ENCODE results near the gene KHSRP. TPM values are rescaled to one million over a fixed set of nuclear protein-coding genes. Genes with fewer than 3 reads are reported as not detected.

The KHSRP gene
- total and polyA plus RNA-seq, 2 of the 4 experiments (the other 2 are of a cell fraction) = 31.9 to 93.7 TPM

DNA sequence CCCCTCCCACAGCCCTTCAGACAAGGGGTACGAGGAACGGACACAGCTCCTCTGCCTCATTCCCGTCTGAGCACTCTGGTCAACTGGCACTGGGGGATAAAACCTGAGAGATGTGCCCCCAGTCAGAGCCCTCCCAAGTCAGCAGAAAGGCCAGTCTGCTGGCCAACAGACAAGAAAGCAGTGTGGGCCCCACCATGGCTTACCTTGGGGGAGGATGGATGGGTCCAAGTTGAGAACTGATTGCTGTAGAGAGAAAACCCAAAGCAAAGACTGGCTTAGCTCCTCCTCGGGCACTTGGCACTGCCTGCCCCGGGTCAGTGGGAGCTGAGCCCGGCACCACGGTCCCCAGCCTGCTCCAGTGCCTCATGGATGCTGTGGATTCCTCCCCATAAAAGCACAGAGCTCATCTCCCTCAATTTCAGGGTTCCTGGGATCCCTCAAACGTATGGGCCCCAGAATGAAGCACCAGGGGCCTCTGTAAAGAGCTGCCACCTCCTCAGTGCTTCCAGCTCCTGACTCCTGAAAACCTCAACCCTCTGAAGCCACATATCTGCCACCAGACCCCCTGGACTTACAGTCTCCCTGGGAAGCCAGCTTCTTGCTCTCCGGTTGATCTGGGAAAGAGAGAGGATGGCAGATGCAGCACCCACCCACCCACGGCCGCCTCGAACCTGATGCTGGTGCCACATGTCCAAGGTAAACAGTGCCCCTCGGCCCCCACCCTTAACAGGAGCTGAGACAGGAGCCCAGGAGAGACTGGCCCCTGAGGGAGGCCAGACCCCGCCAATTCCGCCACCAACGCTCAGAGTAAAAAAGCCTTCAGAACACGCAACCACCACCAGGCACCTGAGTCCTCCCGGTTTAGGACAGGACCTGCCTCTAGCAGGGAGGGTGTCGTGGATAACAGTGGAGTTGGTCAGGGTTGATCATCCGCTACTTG, 3.3 kb downstream of the KHSRP start:
- ChIA-PET CTCF (no interaction called here), POLR2A (ENCODE audit: unreplicated experiment) (no interaction called here)
- ATAC-seq (ENCODE audit: low read depth) (no peak), DNase-seq (no peak)
- Histone ChIP-seq H3K9me3 (ENCODE audit: control insufficient read depth, insufficient read depth, low read length) (peaks cover 3% of the 10 kb centered on the region; the same call in 1 of the 2 replicates), H2BK20ac (ENCODE audit: low read depth, low read length) (no peak overlapping the region), H3K36me3 (ENCODE audit: control insufficient read depth, insufficient read depth, low read length) (peaks cover 52% of the 10 kb centered on the region), H3K4me1 (ENCODE audit: control insufficient read depth, insufficient read depth, low read length) (peaks cover 2% of the 10 kb centered on the region; the same call in 1 of the 2 replicates), H3K27ac (ENCODE audit: insufficient read depth, low read length) (no peak overlapping the region), H3K56ac (ENCODE audit: extremely low read depth, insufficient read depth, low read length) (no peak overlapping the region), H2AFZ (replicated peaks; ENCODE audit: low read length, poor library complexity) (no peak overlapping the region), H2AK9ac (replicated peaks; ENCODE audit: low read depth, low read length, poor library complexity) (no peak overlapping the region), H4K91ac (ENCODE audit: insufficient read depth, low read depth, low read length) (no peak overlapping the region), H3K23ac (ENCODE audit: low read depth, low read length) (no peak overlapping the region), H3K9ac (ENCODE audit: low read depth, low read length) (no peak overlapping the region; the same call in 1 of the 2 replicates), H2BK120ac (ENCODE audit: low read depth, low read length) (no peak overlapping the region), H2AK5ac (ENCODE audit: low read depth, low read length) (no peak overlapping the region), H3K4ac (ENCODE audit: low read depth, low read length) (no peak overlapping the region), H3K9me1 (ENCODE audit: insufficient read depth, low read length) (peaks cover 3% of the 10 kb centered on the region; the same call in 1 of the 2 replicates), H4K5ac (ENCODE audit: low read depth, low read length) (no peak overlapping the region), H3K4me3 (ENCODE audit: insufficient read depth, low read depth, low read length) (no peak overlapping the region), H4K20me1 (ENCODE audit: insufficient read depth, low read length) (peaks cover 69% of the 10 kb centered on the region), H3K4me2 (ENCODE audit: low read depth, low read length) (no peak overlapping the region), H3K27me3 (ENCODE audit: control insufficient read depth, insufficient read depth, low read length) (no peaks in the 10 kb centered on the region), H3K18ac (ENCODE audit: low read depth, low read length) (no peak overlapping the region), H4K8ac (ENCODE audit: low read depth in 2 of 2, low read length in 2 of 2) (no peak overlapping the region), H3K79me1 (ENCODE audit: low read depth in 1 of 2, low read length in 2 of 2) (peaks cover 0 to 53% of the 10 kb centered on the region in 2 experiments; a peak in 2 of 4 replicates), H2BK15ac (ENCODE audit: low read depth, low read length) (no peak overlapping the region), H2BK5ac (ENCODE audit: low read depth, low read length, poor library complexity, severe bottlenecking) (no peak overlapping the region), H3K14ac (replicated peaks; ENCODE audit: low read depth, low read length) (no peak overlapping the region)
- intact Hi-C loops (cut with micrococcal nuclease) (no loop called here), in situ Hi-C loops (cut with MboI; ENCODE audit: low sequenced_read_pairs) (no loop called here), dilution Hi-C loops (cut with HindIII; ENCODE audit: low sequenced_read_pairs, unreplicated experiment) (no loop called here)
- BruUV-seq (replicated peaks) = no TSS peak
- WGBS, 2 experiments (ENCODE audit: extremely low coverage in 2 of 2, insufficient read length in 1 of 2) = 68% methylated on average over 3 of the region's 20 CpGs; no CpG with 5 or more reads in 1 of the 2 experiments
- TF ChIP-seq, protein P1, sequence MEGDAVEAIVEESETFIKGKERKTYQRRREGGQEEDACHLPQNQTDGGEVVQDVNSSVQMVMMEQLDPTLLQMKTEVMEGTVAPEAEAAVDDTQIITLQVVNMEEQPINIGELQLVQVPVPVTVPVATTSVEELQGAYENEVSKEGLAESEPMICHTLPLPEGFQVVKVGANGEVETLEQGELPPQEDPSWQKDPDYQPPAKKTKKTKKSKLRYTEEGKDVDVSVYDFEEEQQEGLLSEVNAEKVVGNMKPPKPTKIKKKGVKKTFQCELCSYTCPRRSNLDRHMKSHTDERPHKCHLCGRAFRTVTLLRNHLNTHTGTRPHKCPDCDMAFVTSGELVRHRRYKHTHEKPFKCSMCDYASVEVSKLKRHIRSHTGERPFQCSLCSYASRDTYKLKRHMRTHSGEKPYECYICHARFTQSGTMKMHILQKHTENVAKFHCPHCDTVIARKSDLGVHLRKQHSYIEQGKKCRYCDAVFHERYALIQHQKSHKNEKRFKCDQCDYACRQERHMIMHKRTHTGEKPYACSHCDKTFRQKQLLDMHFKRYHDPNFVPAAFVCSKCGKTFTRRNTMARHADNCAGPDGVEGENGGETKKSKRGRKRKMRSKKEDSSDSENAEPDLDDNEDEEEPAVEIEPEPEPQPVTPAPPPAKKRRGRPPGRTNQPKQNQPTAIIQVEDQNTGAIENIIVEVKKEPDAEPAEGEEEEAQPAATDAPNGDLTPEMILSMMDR (conservative IDR thresholded peaks at IDR 0.05; ENCODE audit: low read depth, low read length) = no peak
- TF ChIP-seq, protein P2, sequence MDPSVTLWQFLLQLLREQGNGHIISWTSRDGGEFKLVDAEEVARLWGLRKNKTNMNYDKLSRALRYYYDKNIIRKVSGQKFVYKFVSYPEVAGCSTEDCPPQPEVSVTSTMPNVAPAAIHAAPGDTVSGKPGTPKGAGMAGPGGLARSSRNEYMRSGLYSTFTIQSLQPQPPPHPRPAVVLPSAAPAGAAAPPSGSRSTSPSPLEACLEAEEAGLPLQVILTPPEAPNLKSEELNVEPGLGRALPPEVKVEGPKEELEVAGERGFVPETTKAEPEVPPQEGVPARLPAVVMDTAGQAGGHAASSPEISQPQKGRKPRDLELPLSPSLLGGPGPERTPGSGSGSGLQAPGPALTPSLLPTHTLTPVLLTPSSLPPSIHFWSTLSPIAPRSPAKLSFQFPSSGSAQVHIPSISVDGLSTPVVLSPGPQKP (IDR thresholded peaks at IDR 0.05; ENCODE audit: borderline replicate concordance, low read depth, low read length) = no peak
- TF ChIP-seq, protein P3, sequence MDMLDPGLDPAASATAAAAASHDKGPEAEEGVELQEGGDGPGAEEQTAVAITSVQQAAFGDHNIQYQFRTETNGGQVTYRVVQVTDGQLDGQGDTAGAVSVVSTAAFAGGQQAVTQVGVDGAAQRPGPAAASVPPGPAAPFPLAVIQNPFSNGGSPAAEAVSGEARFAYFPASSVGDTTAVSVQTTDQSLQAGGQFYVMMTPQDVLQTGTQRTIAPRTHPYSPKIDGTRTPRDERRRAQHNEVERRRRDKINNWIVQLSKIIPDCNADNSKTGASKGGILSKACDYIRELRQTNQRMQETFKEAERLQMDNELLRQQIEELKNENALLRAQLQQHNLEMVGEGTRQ (IDR thresholded peaks at IDR 0.05; ENCODE audit: low read depth, low read length) = no peak
- TF ChIP-seq RCOR1 (IDR thresholded peaks at IDR 0.05; ENCODE audit: insufficient replicate concordance, low read length) (no peak), FOS (IDR thresholded peaks at IDR 0.05; ENCODE audit: low read depth, low read length) (no peak), MAZ (IDR thresholded peaks at IDR 0.05; ENCODE audit: borderline replicate concordance, low read depth, low read length) (no peak), RFX5 (IDR thresholded peaks at IDR 0.05; ENCODE audit: low read depth, low read length) (no peak), POLR2A (IDR thresholded peaks at IDR 0.05; ENCODE audit: low read depth, low read length) (no peak), MXI1 (IDR thresholded peaks at IDR 0.05; ENCODE audit: borderline replicate concordance, low read depth, low read length) (no peak), RAD21 (IDR thresholded peaks at IDR 0.05; ENCODE audit: low read length) (no peak), NFE2L2 (IDR thresholded peaks at IDR 0.05; ENCODE audit: low read depth, low read length) (no peak), SMC3 (IDR thresholded peaks at IDR 0.05; ENCODE audit: low read depth, low read length) (no peak), BHLHE40 (IDR thresholded peaks at IDR 0.05; ENCODE audit: low read depth, low read length) (no peak), MAFK (IDR thresholded peaks at IDR 0.05; ENCODE audit: low read depth, low read length) (no peak)

Measured in IMR-90 (cell line).